ENCODE results near the gene CGB3.

Gene CGB3

GRCh38 chr19:49014870-49015255 is 9.3 kb downstream of the CGB3 start:
- no peak for DNase-seq

- no peak for DNase-seq
Measured at GRCh38 chr19:49014123-49014869, 9.8 kb downstream of the CGB3 start.

GRCh38 chr19:49011194-49011593 is 12.9 kb downstream of the CGB3 start:
- no peak for DNase-seq

- no peak for DNase-seq
Measured at GRCh38 chr19:49010453-49010852, 13.7 kb downstream of the CGB3 start.

GRCh38 chr19:49009828-49010227 is 14.3 kb downstream of the CGB3 start:
- no peak for DNase-seq

- no peak for DNase-seq
Measured at GRCh38 chr19:49006905-49007304, 17.2 kb downstream of the CGB3 start.

GRCh38 chr19:49004964-49005614 is 19.0 kb downstream of the CGB3 start:
- no peak for DNase-seq

GRCh38 chr19:49004133-49004532 is 20.0 kb downstream of the CGB3 start:
- DNase-seq, result no peak

- peak in 1 of 2 experiments; percentile 16 for DNase-seq
Measured at GRCh38 chr19:48999481-49000325, 24.4 kb downstream of the CGB3 start.

- DNase-seq, result peak in 1 of 2 experiments; percentile 42
Measured at GRCh38 chr19:48997972-48998371, 26.2 kb downstream of the CGB3 start.

GRCh38 chr19:48994035-48994386 is 30.1 kb downstream of the CGB3 start:
- DNase-seq, result no peak

- peak; percentile 97 to 100 for DNase-seq
Measured at GRCh38 chr19:48993175-48994034, 30.7 kb downstream of the CGB3 start, which contains the start of the genes GYS1 and RUVBL2. Gene GYS1, minus strand, starts transcription at chr19:48993309. Its CDS starts 197 bp downstream, at chr19:48993112. Gene RUVBL2, plus strand, starts transcription at chr19:48993887. Its CDS starts 25 bp downstream, at chr19:48993912.

GRCh38 chr19:48992581-48993174 is 31.5 kb downstream of the CGB3 start:
- no peak for DNase-seq

GRCh38 chr19:48991873-48992580 is 32.1 kb downstream of the CGB3 start:
- peak; percentile 38 to 63 for DNase-seq

- DNase-seq, result no peak
Measured at GRCh38 chr19:48991011-48991609, 33.0 kb downstream of the CGB3 start.

- no peak for DNase-seq
Measured at GRCh38 chr19:48990400-48990799, 33.7 kb downstream of the CGB3 start.

- no peak for DNase-seq
Measured at GRCh38 chr19:48989701-48990291, 34.3 kb downstream of the CGB3 start.

- no peak for DNase-seq
Measured at GRCh38 chr19:48988860-48989259, 35.3 kb downstream of the CGB3 start.

GRCh38 chr19:48988286-48988685 is 35.8 kb downstream of the CGB3 start:
- no peak for DNase-seq

GRCh38 chr19:48987323-48987722 is 36.8 kb downstream of the CGB3 start:
- no peak for DNase-seq

GRCh38 chr19:48986211-48986610 is 37.9 kb downstream of the CGB3 start:
- no peak for DNase-seq
